Stimulated activated naive B cell treated with anti-CD40 and anti-IgM and Interleukin-4, amounts not matched to agents 10 μg/mL and 1 μg/mL and 100 μg/mL, for 72 hours (primary cell): ENCODE data around the gene UNCX.
"Not testable (repeated sequence)": the region's sequence is repeated elsewhere in the genome, so short reads cannot be mapped to it uniquely, and the experiment has no call there.

Experiments used
- ATAC-seq, 2 donors: fragments of 150-1000 bp; cut with Tn5 transposase; replicated peaks; 2 replicates each; pipeline ENCODE4 v1.10.0; 2021; ENCODE audit warnings: moderate library complexity in 1 of 2
- DNase-seq: peaks from one replicate; pipeline ENCODE4 v3.0.0; 2021
- H3K27ac Mint-ChIP-seq: one replicate; pipeline ENCODE4 v1.8.0; 2022; ENCODE audit warnings: mild to moderate bottlenecking, mixed read lengths
- H3K27me3 Mint-ChIP-seq, 2 donors: one replicate each; pipeline ENCODE4 v1.8.0; 2022; ENCODE audit warnings: mixed read lengths in 2 of 2
- H3K36me3 Mint-ChIP-seq, 2 donors: one replicate each; pipeline ENCODE4 v1.8.0; 2022; ENCODE audit warnings: mixed read lengths in 2 of 2, mild to moderate bottlenecking in 1 of 2
- H3K4me1 Mint-ChIP-seq, 2 donors: one replicate each; pipeline ENCODE4 v1.8.0; 2022; ENCODE audit warnings: mixed read lengths in 2 of 2, mild to moderate bottlenecking in 1 of 2
- H3K4me3 Mint-ChIP-seq, 2 donors: one replicate each; pipeline ENCODE4 v1.8.0; 2022; ENCODE audit warnings: mild to moderate bottlenecking in 2 of 2, mixed read lengths in 2 of 2, moderate library complexity in 1 of 2
- H3K9me3 Mint-ChIP-seq, 2 donors: one replicate each; pipeline ENCODE4 v1.8.0; 2022; ENCODE audit warnings: mixed read lengths in 2 of 2, mild to moderate bottlenecking in 1 of 2

The UNCX gene

DNA sequence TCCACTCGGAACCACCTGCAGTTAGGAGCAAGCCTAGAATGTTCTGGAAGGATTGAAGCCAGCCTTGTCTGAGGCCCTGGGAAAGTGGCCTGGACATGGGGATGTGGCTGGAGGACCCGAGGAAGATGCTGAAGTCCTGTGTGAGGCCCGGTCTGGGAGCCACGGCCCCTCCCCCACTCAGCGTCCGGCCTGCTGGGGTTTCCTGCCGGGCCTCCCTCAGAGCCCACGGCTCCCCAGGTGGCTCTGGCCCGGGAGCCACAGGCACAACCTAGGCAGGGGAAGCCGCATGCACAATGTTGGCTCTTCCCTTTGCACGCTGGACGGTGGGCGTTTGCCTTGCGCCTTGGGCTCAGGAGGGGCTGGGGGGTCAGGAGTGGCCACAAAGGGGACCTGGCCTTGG, 39.0 kb downstream of the UNCX start:
- ATAC-seq (no peak), DNase-seq (no peak)
- Mint-ChIP-seq H3K4me1 (no peaks in the 10 kb centered on the region), H3K27ac (no peak overlapping the region), H3K27me3 (peaks cover 13 to 22% of the 10 kb centered on the region in 2 donors), H3K4me3 (no peak overlapping the region), H3K36me3 (no peaks in the 10 kb centered on the region), H3K9me3 (peaks cover 0 to under 1% of the 10 kb centered on the region in 2 donors)

GRCh38 chr7:1272136-1272535, 39.5 kb downstream of the UNCX start:
- not testable (repeated sequence) for H3K4me1 Mint-ChIP-seq, ATAC-seq, H3K36me3 Mint-ChIP-seq, DNase-seq, H3K9me3 Mint-ChIP-seq, H3K27ac Mint-ChIP-seq, H3K4me3 Mint-ChIP-seq
- H3K27me3 Mint-ChIP-seq: peaks cover 9 to 17% of the 10 kb centered on the region in 2 donors

DNA sequence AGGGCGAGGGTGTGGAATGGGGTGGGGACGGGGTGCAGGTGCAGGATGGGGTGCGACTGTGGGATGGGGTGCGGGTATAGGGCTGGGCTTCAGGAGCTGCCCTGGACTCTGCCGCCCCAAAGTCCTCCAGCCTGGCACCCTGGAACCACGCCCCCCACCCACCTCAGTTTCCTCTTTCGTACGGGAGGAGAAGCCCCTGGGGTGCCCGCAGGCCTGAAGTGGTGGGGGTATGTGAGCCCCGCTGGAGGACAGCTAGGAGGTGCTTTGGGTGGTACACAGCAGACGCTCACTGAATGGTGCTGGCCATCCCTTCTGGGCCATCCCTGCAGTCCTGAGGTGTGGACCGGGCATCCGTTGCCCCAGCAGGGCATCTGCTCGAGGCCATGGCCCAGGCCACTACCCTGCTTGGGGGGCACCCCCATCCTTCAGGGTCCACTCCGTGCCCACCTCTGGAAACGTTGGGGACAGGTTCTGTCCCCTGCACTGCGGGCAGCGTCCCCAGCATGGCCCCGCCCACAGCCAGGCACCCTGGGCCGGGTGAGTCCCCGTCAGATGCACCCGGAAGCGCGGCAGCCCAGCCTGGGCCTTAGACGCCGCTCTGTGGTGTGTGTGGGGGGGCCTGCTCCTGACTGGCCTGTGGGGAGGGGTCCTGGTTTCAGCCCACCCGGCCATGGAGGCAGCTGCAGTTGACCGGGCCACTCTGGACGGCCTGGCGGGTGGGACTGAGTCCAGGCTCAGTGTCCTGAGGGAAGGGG, 41.6 kb downstream of the UNCX start:
- no peak for DNase-seq
- H3K36me3 Mint-ChIP-seq: peaks cover 0 to 3% of the 10 kb centered on the region in 2 donors
- H3K27me3 Mint-ChIP-seq: peaks cover 11 to 19% of the 10 kb centered on the region in 2 donors
- H3K4me1 Mint-ChIP-seq: no peaks in the 10 kb centered on the region
- ATAC-seq: no peak
- no peak overlapping the region for H3K4me3 Mint-ChIP-seq
- no peak overlapping the region for H3K27ac Mint-ChIP-seq
- H3K9me3 Mint-ChIP-seq: peaks cover 3 to 5% of the 10 kb centered on the region in 2 donors

GRCh38 chr7:1274876-1275375, 42.3 kb downstream of the UNCX start:
- Mint-ChIP-seq H3K27ac (no peak overlapping the region), H3K4me3 (no peak overlapping the region), H3K4me1 (no peaks in the 10 kb centered on the region), H3K9me3 (peaks cover 5% of the 10 kb centered on the region in 2 donors), H3K27me3 (peaks cover 11 to 19% of the 10 kb centered on the region in 2 donors), H3K36me3 (peaks cover 0 to 3% of the 10 kb centered on the region in 2 donors)
- no peak for ATAC-seq
- no peak for DNase-seq

DNA sequence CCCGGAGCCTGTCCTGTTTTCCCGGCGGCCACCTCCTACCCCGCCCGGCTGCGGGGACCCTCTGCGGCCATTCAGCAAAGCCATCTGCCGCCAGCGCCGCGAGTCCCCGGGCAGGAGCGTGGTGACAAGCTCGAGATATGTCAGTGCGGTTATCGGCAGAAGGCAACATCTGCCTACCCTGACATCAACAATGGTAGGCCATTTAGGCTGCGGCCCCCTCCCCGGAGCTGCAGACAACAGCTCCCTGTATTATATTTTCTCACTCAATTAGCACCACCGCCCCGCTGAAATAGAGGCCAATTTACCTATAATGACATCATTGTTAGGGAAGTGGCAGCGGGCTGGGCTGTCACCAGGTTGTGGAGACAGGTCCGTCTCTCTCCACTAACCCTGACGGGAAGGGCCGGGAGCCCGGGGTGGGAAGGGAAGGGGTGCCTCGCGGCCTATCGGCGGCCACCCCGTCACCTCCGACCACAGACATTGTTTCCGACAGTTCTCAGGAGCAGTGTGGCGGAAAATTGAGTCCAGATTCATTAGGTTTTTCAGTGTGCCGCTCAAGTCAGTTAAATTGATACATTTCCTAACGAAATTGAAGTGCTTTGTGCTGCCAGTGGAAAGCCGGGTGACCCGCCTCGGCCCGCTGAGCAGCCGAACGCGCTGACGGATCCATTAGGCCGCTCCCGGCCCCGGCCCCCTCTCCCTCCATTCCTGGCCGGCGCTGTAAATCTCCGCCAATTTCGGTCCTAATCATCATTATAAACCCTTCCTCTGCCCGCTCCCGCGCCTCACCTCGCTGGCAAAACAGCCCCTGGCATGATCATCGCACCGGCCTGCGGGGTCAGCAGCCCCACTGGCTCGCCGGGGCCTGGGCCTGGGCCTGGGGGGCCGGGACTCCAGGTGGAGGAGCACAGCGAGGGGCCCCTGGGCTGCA, 43.0 kb downstream of the UNCX start:
- Mint-ChIP-seq H3K4me3 (no peak overlapping the region), H3K27ac (no peak overlapping the region), H3K36me3 (peaks cover 0 to 3% of the 10 kb centered on the region in 2 donors), H3K27me3 (peaks cover 7 to 11% of the 10 kb centered on the region in 2 donors), H3K4me1 (no peaks in the 10 kb centered on the region), H3K9me3 (peaks cover 5 to 8% of the 10 kb centered on the region in 2 donors)
- ATAC-seq (no peak), DNase-seq (no peak)

- H3K27me3 Mint-ChIP-seq: peaks cover 7 to 8% of the 10 kb centered on the region in 2 donors
- no peaks in the 10 kb centered on the region for H3K4me1 Mint-ChIP-seq
- DNase-seq (no peak), ATAC-seq (no peak)
- no peak overlapping the region for H3K27ac Mint-ChIP-seq
- H3K4me3 Mint-ChIP-seq: no peak overlapping the region
- peaks cover 5 to 10% of the 10 kb centered on the region in 2 donors for H3K9me3 Mint-ChIP-seq
- peaks cover 0 to 3% of the 10 kb centered on the region in 2 donors for H3K36me3 Mint-ChIP-seq
These were observed 44.0 kb downstream of the UNCX start for GRCh38 chr7:1276626-1277175.

DNA sequence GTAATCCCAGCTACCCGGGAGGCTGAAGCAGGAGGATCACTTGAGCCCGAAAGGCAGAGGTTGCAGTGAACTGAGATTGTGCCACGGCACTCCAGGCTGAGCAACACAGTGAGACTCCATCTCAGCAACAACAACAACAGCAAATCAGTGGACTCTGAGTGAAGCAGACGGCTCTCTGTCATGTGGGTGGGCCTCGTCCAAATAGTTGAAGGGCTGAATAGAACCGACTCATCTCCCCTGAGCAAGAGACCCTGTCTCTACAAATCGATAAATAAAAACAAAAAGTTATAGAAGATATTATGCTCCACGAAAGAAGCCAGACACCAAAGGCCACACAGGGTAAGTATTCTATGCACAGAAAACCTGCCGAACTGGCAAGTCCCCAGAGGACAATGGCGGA, 45.9 kb downstream of the UNCX start:
- H3K27me3 Mint-ChIP-seq: peaks cover 7 to 8% of the 10 kb centered on the region in 2 donors
- no peak for ATAC-seq

DNA sequence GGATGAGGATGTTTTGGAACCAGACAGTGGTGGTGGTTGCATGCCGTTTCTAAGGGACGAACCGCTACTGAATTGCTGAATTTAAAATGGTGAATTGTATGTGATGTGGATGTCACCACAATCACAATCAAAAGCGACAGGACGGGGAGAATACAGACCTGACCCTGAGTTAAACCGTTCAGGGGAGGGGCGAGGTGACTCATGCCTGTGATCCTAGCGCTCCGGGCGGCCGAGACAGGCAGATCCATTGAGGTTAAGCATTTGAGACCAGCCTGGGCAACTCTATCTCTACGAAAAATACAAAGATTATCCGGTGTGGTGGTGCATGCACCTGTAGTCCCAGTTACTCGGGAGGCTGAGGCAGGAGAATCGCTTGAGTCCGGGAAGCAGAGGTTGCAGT, 46.4 kb downstream of the UNCX start:
- H3K4me1 Mint-ChIP-seq: no peaks in the 10 kb centered on the region
- no peak for ATAC-seq
- no peak for DNase-seq
- H3K27ac Mint-ChIP-seq: no peak overlapping the region
- H3K27me3 Mint-ChIP-seq: peaks cover 7 to 8% of the 10 kb centered on the region in 2 donors
- H3K4me3 Mint-ChIP-seq: no peak overlapping the region
- H3K36me3 Mint-ChIP-seq: peaks cover 0 to 3% of the 10 kb centered on the region in 2 donors
- peaks cover 5 to 10% of the 10 kb centered on the region in 2 donors for H3K9me3 Mint-ChIP-seq

More for the DNA sequence above, 45.9 kb downstream of the UNCX start:
- no peaks in the 10 kb centered on the region for H3K4me1 Mint-ChIP-seq
- H3K4me3 Mint-ChIP-seq: no peak overlapping the region
- no peak for DNase-seq
- H3K36me3 Mint-ChIP-seq: peaks cover 0 to 3% of the 10 kb centered on the region in 2 donors
- H3K27ac Mint-ChIP-seq: no peak overlapping the region
- peaks cover 5 to 10% of the 10 kb centered on the region in 2 donors for H3K9me3 Mint-ChIP-seq

GRCh38 chr7:1279895-1280294, 47.2 kb downstream of the UNCX start:
- H3K4me1 Mint-ChIP-seq, H3K36me3 Mint-ChIP-seq, H3K9me3 Mint-ChIP-seq, DNase-seq, H3K27ac Mint-ChIP-seq, H3K4me3 Mint-ChIP-seq, ATAC-seq: not testable (repeated sequence)
- H3K27me3 Mint-ChIP-seq: peaks cover 7 to 14% of the 10 kb centered on the region in 2 donors

DNA sequence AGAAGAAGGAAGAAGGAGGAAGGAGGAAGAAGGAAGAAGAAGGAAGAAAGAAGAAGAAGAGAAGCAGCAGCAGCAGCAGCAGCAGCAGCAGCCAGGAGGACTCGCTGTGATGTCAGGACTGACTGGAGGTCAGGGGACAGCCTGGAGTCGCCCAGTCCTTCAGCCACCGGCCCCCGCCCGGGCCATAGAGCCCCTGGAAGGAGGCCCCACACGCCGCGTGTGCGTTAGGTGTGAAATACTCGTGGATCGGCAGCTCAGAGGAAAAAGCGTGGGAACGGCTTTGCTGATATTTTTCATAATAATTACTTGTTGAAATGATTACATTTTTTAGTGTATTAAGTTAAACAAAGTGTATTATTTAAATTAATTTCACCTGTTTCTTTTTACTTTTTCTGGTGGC, 48.4 kb downstream of the UNCX start:
- H3K4me1 Mint-ChIP-seq: no peaks in the 10 kb centered on the region

DNA sequence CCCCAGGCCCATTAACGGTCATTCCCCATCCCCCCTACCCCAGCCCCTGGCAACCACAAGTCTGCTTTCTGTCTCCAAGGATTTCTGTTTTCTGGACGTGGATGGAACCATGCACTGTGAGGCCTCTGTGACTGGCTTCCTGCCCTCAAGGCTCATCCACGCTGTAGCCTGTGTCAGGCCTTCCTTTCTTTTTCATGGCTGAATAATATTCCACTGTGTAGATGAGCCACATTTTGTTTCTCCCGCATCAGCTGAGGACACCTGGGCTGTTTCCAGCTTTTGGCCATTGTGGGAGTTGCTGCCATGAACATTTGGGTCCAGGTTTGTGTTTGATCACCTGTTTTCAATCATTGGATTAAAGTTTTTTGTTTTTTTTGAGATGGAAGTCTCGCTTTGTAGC, 50.0 kb downstream of the UNCX start:
- Mint-ChIP-seq H3K9me3 (peaks cover 2 to 8% of the 10 kb centered on the region in 2 donors), H3K27me3 (peaks cover 10 to 21% of the 10 kb centered on the region in 2 donors), H3K36me3 (peaks cover 0 to 3% of the 10 kb centered on the region in 2 donors), H3K4me3 (no peak overlapping the region), H3K27ac (no peak overlapping the region), H3K4me1 (no peaks in the 10 kb centered on the region)
- ATAC-seq (no peak), DNase-seq (no peak)

More for the DNA sequence above, 48.4 kb downstream of the UNCX start:
- H3K27me3 Mint-ChIP-seq: peaks cover 7 to 17% of the 10 kb centered on the region in 2 donors
- peaks cover 0 to 4% of the 10 kb centered on the region in 2 donors for H3K36me3 Mint-ChIP-seq
- H3K9me3 Mint-ChIP-seq: peaks cover 5 to 10% of the 10 kb centered on the region in 2 donors
- no peak overlapping the region for H3K27ac Mint-ChIP-seq
- H3K4me3 Mint-ChIP-seq: no peak overlapping the region
- DNase-seq (no peak), ATAC-seq (no peak)

- H3K4me3 Mint-ChIP-seq: no peak overlapping the region
- no peak overlapping the region for H3K27ac Mint-ChIP-seq
- H3K4me1 Mint-ChIP-seq: no peaks in the 10 kb centered on the region
- peaks cover 0 to 8% of the 10 kb centered on the region in 2 donors for H3K9me3 Mint-ChIP-seq
- ATAC-seq (no peak), DNase-seq (no peak)
- peaks cover 14 to 23% of the 10 kb centered on the region in 2 donors for H3K27me3 Mint-ChIP-seq
- H3K36me3 Mint-ChIP-seq: peaks cover 0 to 3% of the 10 kb centered on the region in 2 donors
These were observed 50.7 kb downstream of the UNCX start for GRCh38 chr7:1283337-1283736.

DNA sequence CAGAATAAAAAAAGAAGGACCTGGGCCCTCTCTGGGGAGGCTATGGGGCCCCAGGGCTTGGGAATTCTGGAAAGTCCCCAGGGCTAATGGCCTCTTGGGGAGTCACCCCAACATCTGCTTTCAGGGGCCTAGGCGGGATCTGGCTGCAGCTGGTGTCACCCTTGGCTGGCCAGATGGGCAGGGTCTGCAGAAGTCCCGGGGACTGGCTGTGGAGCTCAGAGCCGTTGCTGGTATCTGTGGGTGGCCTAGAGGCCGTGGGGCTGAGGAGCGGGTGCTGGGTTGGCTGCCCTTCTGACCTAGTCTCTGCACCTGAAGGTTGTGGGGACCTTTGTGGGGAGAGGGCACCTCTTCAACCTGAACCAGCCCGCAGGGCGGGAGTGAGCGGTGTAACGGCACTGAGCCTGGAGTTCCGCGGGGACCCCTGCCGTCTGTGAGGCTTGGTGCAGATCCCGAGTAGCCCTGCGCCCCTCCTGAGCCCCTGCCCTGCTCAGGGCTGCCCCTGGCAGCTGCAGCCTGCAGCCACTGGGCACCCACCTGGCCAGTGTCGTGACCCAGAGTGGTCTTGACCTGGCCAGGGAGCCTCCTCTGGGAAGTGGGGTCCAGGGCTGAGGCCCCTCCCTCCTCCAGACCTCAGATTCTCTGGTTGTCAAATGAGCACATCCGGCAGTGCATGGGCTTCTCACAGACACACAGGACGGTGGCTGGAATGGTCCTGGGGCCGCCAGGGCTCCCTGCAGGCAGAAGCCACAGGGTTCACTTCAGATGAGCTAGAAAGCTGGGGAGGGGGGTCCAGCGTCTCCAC, 51.5 kb downstream of the UNCX start:
- Mint-ChIP-seq H3K27ac (no peak overlapping the region), H3K9me3 (peaks cover 0 to 7% of the 10 kb centered on the region in 2 donors), H3K27me3 (peaks cover 15 to 30% of the 10 kb centered on the region in 2 donors), H3K4me1 (no peaks in the 10 kb centered on the region), H3K36me3 (peaks cover 0 to 1% of the 10 kb centered on the region in 2 donors), H3K4me3 (no peak overlapping the region)
- DNase-seq (no peak), ATAC-seq (no peak)
